IMR-90 (cell line): ENCODE data around the gene SERPINA5. TPM values are rescaled to one million over a fixed set of nuclear protein-coding genes. Genes with fewer than 3 reads are reported as not detected.

Experiments
- polyA plus RNA-seq, 3 experiments: library from polyadenylated mRNA; depleted of rRNA; stranded (reverse); fragments of >200 nt; gene quantifications; 2 replicates each; pipeline ENCODE4 v1.2.3, GENCODE V29; 2012; ENCODE audit warnings: low replicate concordance in 1 of 3
- total RNA-seq: library from RNA; depleted of rRNA; stranded (reverse); fragments of >200 nt; gene quantifications from 2 replicates; pipeline ENCODE4 v1.2.3, GENCODE V29; 2012; rRNA removed

Gene SERPINA5
- total and polyA plus RNA-seq, 2 of the 4 experiments (the other 2 are of a cell fraction): not detected

Other genes with a start within 250 kb of the SERPINA5 start
- not detected in 2 replicates for gene SERPINA2, start 214.7 kb upstream of the SERPINA5 start, total RNA-seq
- not detected in 2 replicates for gene SERPINA2, start 214.7 kb upstream of the SERPINA5 start, polyA plus RNA-seq (2012; rRNA removed)
- 0.54 and 0.56 TPM in 2 replicates for gene SERPINA1, start 192.8 kb upstream of the SERPINA5 start, total RNA-seq
- gene SERPINA1, start 192.8 kb upstream of the SERPINA5 start, polyA plus RNA-seq (2012; rRNA removed): 1.2 and 1.4 TPM in 2 replicates
- not detected in 2 replicates for gene SERPINA11, start 128.6 kb upstream of the SERPINA5 start, total RNA-seq
- not detected in 2 replicates for gene SERPINA11, start 128.6 kb upstream of the SERPINA5 start, polyA plus RNA-seq (2012; rRNA removed)
- gene SERPINA9, start 105.2 kb upstream of the SERPINA5 start, total RNA-seq: under 0.01 and 0.18 TPM in 2 replicates
- 0.09 and 0.11 TPM in 2 replicates for gene SERPINA9, start 105.2 kb upstream of the SERPINA5 start, polyA plus RNA-seq (2012; rRNA removed)
- not detected in 2 replicates for gene SERPINA12, start 72.0 kb upstream of the SERPINA5 start, total RNA-seq
- gene SERPINA12, start 72.0 kb upstream of the SERPINA5 start, polyA plus RNA-seq (2012; rRNA removed): not detected in 2 replicates
- not detected in 2 replicates for gene SERPINA4, start 20.0 kb upstream of the SERPINA5 start, total RNA-seq
- not detected in 2 replicates for gene SERPINA4, start 20.0 kb upstream of the SERPINA5 start, polyA plus RNA-seq (2012; rRNA removed)
- gene SERPINA3, start 31.0 kb downstream of the SERPINA5 start, total RNA-seq: under 0.01 and 0.36 TPM in 2 replicates
- gene SERPINA3, start 31.0 kb downstream of the SERPINA5 start, polyA plus RNA-seq (2012; rRNA removed): 0.33 and 0.48 TPM in 2 replicates
- not detected in 2 replicates for gene GSC, start 188.7 kb downstream of the SERPINA5 start, total RNA-seq
- gene GSC, start 188.7 kb downstream of the SERPINA5 start, polyA plus RNA-seq (2012; rRNA removed): not detected in 2 replicates